Mammary epithelial cell (primary cell): ENCODE data around the gene SLAMF1.

ENCODE experiments used
- EZH2 ChIP-seq: IDR thresholded peaks from 2 replicates; pipeline ENCODE4 v1.6.1; 2012; ENCODE audit warnings: low read length, inconsistent platforms, borderline replicate concordance
- TF ChIP-seq, protein P1 (sequence below), 2 donors: IDR thresholded peaks in 1 of 2; conservative IDR thresholded peaks in 1 of 2; 2 replicates each; pipeline ENCODE4 v1.5.1; 2011 to 2012; ENCODE audit warnings: inconsistent platforms in 2 of 2, low read length in 2 of 2, mild to moderate bottlenecking in 2 of 2, control low read depth in 1 of 2, low read depth in 1 of 2; ENCODE audit not compliant: insufficient read depth in 1 of 2; ENCODE audit errors: extremely low read depth in 1 of 2

DNA sequence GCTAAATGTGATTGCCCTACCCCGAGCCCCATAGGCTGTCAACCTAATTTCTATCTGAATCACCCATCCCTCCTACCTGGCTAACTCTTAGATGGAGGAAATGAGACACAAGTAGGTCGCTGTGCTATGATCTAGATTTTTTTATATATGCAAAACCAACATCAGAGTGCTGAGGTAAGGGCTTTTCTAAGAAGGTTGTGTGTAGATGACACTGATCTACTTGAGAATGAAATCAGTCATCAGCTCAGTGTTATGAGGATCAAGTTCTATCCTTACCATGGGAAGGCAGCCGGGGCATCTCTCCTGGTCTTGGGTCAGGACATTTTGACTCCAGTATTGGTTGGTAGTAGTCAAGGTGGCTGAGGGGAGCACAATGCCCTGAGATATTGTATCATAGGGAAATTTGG, 23.6 kb downstream of the SLAMF1 start:
- TF ChIP-seq, protein P1, sequence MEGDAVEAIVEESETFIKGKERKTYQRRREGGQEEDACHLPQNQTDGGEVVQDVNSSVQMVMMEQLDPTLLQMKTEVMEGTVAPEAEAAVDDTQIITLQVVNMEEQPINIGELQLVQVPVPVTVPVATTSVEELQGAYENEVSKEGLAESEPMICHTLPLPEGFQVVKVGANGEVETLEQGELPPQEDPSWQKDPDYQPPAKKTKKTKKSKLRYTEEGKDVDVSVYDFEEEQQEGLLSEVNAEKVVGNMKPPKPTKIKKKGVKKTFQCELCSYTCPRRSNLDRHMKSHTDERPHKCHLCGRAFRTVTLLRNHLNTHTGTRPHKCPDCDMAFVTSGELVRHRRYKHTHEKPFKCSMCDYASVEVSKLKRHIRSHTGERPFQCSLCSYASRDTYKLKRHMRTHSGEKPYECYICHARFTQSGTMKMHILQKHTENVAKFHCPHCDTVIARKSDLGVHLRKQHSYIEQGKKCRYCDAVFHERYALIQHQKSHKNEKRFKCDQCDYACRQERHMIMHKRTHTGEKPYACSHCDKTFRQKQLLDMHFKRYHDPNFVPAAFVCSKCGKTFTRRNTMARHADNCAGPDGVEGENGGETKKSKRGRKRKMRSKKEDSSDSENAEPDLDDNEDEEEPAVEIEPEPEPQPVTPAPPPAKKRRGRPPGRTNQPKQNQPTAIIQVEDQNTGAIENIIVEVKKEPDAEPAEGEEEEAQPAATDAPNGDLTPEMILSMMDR (conservative IDR thresholded peaks at IDR 0.05 in 1 of 2, IDR thresholded peaks at IDR 0.05 in 1 of 2; ENCODE audit: extremely low read depth in 1 of 2, insufficient read depth in 1 of 2, low read depth in 1 of 2, low read length in 2 of 2): no peak
- TF ChIP-seq EZH2: no peak
